CD4-positive, alpha-beta T cell treated with Interleukin-12 subunit alpha and Interleukin-12 subunit beta, for 1 hour (primary cell): Measurements from ENCODE around the gene HOXA13.

Experiments used
- DNase-seq: peaks from one replicate; pipeline ENCODE4 v3.0.0-alpha.2; 2020

The HOXA13 gene

DNA sequence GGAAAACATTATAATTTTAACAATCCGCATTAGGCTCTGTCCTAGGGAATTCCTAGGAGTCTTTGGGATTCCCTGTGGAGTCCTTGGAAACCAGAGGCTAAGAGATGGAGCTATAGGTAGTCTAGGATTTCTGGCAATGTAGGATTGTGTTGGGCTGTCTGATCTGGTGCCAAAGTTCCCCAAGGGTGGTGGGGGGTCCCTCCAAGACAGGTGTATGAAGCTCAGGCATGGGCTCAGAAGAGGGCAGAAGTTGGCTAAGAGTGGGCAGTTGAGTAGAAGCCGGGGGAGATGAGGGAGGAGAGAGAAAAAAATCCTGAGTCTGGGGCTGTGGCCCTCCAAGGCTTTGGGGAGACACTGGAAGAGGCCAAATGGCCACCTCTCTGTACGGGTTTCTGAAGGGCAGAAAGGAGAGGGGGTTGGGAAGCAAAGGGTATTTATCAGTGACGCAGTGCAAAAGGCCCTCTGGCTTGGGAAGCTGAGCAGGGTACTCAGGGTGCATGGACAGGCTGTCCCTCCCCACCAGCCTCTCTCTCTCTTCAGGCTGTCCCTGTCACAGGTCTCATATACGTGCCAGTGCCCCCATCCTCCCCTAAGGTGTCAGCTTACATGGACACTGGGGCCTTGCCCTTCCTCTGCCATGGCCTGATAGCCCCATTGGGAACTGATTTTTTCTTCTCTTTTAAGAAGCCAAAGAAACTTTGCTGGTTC lies 53.2 kb downstream of the HOXA13 start:
- no peak for DNase-seq

- DNase-seq, result no peak
Observed at GRCh38 chr7:27145914-27146412, 53.9 kb downstream of the HOXA13 start.

GRCh38 chr7:27145165-27145913 lies 54.6 kb downstream of the HOXA13 start:
- no peak for DNase-seq

DNA sequence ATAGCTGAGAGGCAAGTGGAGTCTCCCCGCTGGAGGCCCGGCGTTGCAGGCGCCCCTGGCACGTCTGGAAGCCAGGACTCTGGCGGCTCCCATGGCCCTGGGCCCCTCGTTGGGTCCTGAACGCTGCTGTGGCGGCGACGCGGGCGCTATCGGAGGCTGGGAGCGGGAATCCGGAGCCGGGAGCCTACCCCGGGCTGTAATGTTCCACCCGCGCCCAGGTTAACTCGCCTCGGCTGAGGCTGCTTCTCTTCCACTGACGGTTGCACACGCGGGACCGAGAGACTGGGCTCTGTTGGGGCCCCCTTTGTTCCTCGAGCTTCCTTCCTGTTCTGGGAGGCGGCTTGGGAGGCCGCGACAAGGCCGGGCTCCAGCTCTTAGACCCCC lies 55.1 kb downstream of the HOXA13 start:
- DNase-seq, result no peak
